Spleen (tissue), 7 donors: ENCODE data around the gene CCL22.

Experiments used
- POLR2A ChIP-seq, 3 donors: fragments of 450-650 bp; IDR thresholded peaks; one replicate each; pipeline ENCODE4 v1.5.1; 2017; ENCODE audit warnings: antibody characterized with exemption in 3 of 3, mild to moderate bottlenecking in 1 of 3
- POLR2AphosphoS5 ChIP-seq, 3 donors: sonication (generic); formaldehyde crosslinking; IDR thresholded peaks; one replicate each; pipeline ENCODE4 v1.5.1; 2017; ENCODE audit warnings: antibody characterized with exemption in 3 of 3
- TF ChIP-seq, protein P1 (sequence below), 11 experiments: fragments of 200-600 bp in 7 of 11; fragments of 450-650 bp in 4 of 11; sonication (generic) in 4 of 11; IDR thresholded peaks in 8 of 11; conservative IDR thresholded peaks in 3 of 11; 1 replicate in 7 of 11; 2 replicates in 4 of 11; pipeline versions ENCODE4 v1.4.0 to v1.8.0; 2016 to 2021; ENCODE audit warnings: antibody characterized with exemption in 11 of 11, inconsistent platforms in 4 of 11, mild to moderate bottlenecking in 1 of 11
- donor health status: DM: no; HTN: no; CAD: no; lungs with moderate emphysema.
- donor health status: DM: no; HTN: no; CAD: no.
- donor health status: DM: no; HTN: no; CAD: no.

DNA sequence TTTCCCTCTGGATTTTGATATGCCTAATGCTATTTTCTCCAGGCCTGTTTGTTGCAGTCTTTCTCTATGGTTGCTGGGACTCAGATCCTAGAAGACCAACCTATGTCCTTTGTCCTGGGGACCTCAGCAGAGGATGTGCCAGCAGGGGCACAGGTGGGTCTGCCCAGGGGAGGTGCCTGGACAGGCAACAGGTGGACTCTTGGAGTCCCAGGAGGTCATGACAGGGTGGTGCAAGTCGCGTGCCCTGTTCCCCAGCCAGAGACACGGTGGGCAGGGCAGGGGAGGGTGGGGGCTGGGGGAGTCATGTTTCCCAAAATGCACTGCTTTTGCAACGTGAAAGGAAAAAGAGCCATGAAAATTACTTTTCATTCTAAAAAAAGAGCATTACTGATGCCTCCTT lies 47.8 kb upstream of the CCL22 start:
- TF ChIP-seq, protein P1, sequence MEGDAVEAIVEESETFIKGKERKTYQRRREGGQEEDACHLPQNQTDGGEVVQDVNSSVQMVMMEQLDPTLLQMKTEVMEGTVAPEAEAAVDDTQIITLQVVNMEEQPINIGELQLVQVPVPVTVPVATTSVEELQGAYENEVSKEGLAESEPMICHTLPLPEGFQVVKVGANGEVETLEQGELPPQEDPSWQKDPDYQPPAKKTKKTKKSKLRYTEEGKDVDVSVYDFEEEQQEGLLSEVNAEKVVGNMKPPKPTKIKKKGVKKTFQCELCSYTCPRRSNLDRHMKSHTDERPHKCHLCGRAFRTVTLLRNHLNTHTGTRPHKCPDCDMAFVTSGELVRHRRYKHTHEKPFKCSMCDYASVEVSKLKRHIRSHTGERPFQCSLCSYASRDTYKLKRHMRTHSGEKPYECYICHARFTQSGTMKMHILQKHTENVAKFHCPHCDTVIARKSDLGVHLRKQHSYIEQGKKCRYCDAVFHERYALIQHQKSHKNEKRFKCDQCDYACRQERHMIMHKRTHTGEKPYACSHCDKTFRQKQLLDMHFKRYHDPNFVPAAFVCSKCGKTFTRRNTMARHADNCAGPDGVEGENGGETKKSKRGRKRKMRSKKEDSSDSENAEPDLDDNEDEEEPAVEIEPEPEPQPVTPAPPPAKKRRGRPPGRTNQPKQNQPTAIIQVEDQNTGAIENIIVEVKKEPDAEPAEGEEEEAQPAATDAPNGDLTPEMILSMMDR (IDR thresholded peaks at IDR 0.05 in 8 of 11, conservative IDR thresholded peaks at IDR 0.05 in 3 of 11): no peak
- no peak for TF ChIP-seq POLR2A (IDR thresholded peaks at IDR 0.05)
- TF ChIP-seq POLR2AphosphoS5 (IDR thresholded peaks at IDR 0.05): no peak
